NCI-H1092 treated with DMSO at 0.1 percent for 48 hours (cell line): ENCODE data around the gene ERICH3.
"Not testable (repeated sequence)": the region's sequence is repeated elsewhere in the genome, so short reads cannot be mapped to it uniquely, and the experiment has no call there.

Experiments
- DNase-seq: peaks from one replicate; lab custom pipeline; 2025; lab: John Stamatoyannopoulos, UW

ERICH3 gene

GRCh38 chr1:74681001-74681400 lies 7.4 kb upstream of the ERICH3 start:
- DNase-seq: no peak

- DNase-seq: no peak
These were observed 6.2 kb upstream of the ERICH3 start for GRCh38 chr1:74679811-74680210.

GRCh38 chr1:74677926-74678325 lies 4.3 kb upstream of the ERICH3 start:
- DNase-seq: no peak

GRCh38 chr1:74674278-74675048 lies 871 bp upstream of the ERICH3 start:
- no peak for DNase-seq

GRCh38 chr1:74670866-74671265 lies 2.7 kb downstream of the ERICH3 start:
- not testable (repeated sequence) for DNase-seq

GRCh38 chr1:74654708-74655107 lies 18.9 kb downstream of the ERICH3 start:
- no peak for DNase-seq

- DNase-seq: no peak
These were observed 20.9 kb downstream of the ERICH3 start for GRCh38 chr1:74652711-74653139.

GRCh38 chr1:74650561-74650960 lies 23.0 kb downstream of the ERICH3 start:
- DNase-seq: no peak

- no peak for DNase-seq
These were observed 31.7 kb downstream of the ERICH3 start for GRCh38 chr1:74641876-74642275.

- DNase-seq: no peak
These were observed 32.4 kb downstream of the ERICH3 start for GRCh38 chr1:74641161-74641560.

GRCh38 chr1:74637296-74637695 lies 36.3 kb downstream of the ERICH3 start:
- no peak for DNase-seq

GRCh38 chr1:74629283-74629682 lies 44.3 kb downstream of the ERICH3 start:
- no peak for DNase-seq

- DNase-seq: no peak
These were observed 49.9 kb downstream of the ERICH3 start for GRCh38 chr1:74623716-74624115.

- no peak for DNase-seq
These were observed 53.4 kb downstream of the ERICH3 start for GRCh38 chr1:74620242-74620641.

- no peak for DNase-seq
These were observed 54.6 kb downstream of the ERICH3 start for GRCh38 chr1:74618974-74619373.

GRCh38 chr1:74613894-74614293 lies 59.7 kb downstream of the ERICH3 start:
- no peak for DNase-seq

- DNase-seq: no peak
These were observed 61.7 kb downstream of the ERICH3 start for GRCh38 chr1:74611887-74612286.

- DNase-seq: no peak
These were observed 62.6 kb downstream of the ERICH3 start for GRCh38 chr1:74610961-74611360.

- no peak for DNase-seq
These were observed 63.7 kb downstream of the ERICH3 start for GRCh38 chr1:74609810-74610371.

- no peak for DNase-seq
These were observed 76.9 kb downstream of the ERICH3 start for GRCh38 chr1:74596717-74597116.

- DNase-seq: no peak
These were observed 79.4 kb downstream of the ERICH3 start for GRCh38 chr1:74593887-74594866.

- no peak for DNase-seq
These were observed 80.8 kb downstream of the ERICH3 start for GRCh38 chr1:74592580-74593355.
